HG02798 (cell line): ENCODE data around the gene IPPK.

Experiments
- ATAC-seq: cut with Tn5 transposase; IDR thresholded peaks from one replicate; pipeline ENCODE4 v1.9.1; 2021; ENCODE audit warnings: mild to moderate bottlenecking; ENCODE audit not compliant: unreplicated experiment, poor library complexity

IPPK gene

GRCh38 chr9:92617951-92618510 is 51.9 kb downstream of the IPPK start:
- no peak for ATAC-seq

DNA sequence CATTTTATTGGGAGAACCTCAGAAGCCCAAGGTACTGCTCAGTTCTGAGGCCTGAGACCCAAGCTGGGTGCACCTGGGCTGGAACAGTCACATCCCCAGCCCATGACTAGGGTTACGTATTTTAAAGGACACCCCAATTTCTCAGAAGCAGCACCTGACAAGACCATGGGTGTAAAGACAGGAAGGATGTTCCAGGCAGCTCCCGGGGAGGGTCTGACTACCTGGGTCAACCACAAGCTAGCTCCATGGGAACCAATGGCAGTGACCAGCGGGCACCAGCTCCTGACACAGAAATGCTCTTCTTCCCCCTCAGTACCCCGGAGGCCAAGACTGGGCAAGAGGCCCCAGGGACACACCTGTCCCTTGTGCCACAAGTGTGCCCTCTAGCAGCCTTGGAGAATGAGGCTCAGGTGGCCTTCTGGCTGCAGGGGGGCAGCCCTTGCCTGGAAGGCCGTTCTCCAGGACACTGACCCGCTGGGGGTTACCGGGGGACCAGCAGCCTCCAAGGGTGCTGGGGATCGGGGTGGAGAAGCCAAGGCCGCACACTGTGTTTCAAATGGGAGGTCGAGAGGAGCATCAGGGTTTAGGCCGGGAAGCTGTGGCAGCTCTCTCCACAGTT is 52.6 kb downstream of the IPPK start:
- ATAC-seq: no peak

DNA sequence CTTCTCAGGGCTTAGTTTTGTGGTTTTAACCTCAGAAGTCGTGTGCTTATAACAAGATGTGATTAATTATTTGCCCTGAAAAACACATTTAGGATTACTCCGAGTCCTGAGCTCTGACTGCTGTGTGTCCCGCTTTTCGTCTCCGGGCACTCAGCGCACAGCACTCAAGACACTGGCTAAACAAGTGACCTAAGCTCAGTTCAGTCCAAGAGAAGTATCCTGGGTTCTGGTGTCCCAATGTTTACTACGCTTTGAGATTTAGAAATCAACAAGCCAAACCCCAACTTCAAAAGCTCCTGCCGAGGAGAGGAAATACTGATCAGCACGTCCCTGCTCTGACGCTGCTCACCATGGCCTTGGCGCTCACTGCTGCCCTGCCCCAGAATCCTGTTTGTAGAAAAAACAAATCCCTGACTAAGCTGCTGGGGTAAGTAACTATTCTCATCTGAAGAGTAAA is 53.2 kb downstream of the IPPK start:
- ATAC-seq: no peak

- no peak for ATAC-seq
Measured at GRCh38 chr9:92616199-92616641, 53.7 kb downstream of the IPPK start.

DNA sequence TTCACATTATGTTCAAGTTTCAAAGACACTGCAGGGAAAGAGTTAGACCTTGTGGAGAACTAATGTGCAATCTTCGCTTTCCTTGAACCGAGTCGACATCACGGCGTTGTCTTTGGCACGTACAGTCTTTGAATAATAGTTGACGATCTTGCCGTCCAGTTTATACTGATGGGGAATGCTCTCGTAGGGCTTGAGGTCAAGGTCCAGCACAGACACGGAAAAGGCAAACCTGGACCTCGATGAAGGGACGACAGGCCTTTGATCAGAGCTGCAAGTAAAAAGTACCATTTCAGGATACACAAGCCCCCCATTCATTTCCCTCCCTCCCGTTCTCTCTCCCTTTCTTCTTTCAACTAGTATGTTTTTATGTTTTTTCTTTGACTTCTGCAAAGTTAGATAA is 54.1 kb downstream of the IPPK start:
- ATAC-seq: no peak

- no peak for ATAC-seq
Measured at GRCh38 chr9:92614763-92615461, 55.0 kb downstream of the IPPK start.

- ATAC-seq: no peak
Measured at GRCh38 chr9:92614123-92614510, 55.8 kb downstream of the IPPK start.

- no peak for ATAC-seq
Measured at GRCh38 chr9:92613268-92614122, 56.4 kb downstream of the IPPK start.

- ATAC-seq: no peak
Measured at GRCh38 chr9:92612816-92613215, 57.1 kb downstream of the IPPK start.

DNA sequence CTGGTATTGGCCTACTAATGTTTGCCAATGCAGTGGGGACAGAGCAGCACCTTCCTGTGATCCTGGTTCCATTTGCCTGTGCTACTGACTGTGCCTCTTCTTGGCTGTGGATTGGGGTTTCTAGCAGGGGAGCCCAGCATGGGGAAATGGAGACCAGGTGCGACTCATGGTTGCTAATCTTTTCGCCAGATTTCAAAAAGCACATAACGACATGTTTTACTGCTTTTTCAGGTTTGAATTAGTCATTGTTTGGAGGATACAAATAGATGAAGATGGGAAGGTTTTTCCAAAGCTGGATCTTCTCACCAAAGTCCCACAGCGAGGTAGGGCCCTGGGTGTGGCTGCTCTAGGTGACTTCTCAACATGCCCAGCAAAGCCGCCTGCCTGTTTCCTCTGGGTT is 57.6 kb downstream of the IPPK start:
- ATAC-seq: no peak

DNA sequence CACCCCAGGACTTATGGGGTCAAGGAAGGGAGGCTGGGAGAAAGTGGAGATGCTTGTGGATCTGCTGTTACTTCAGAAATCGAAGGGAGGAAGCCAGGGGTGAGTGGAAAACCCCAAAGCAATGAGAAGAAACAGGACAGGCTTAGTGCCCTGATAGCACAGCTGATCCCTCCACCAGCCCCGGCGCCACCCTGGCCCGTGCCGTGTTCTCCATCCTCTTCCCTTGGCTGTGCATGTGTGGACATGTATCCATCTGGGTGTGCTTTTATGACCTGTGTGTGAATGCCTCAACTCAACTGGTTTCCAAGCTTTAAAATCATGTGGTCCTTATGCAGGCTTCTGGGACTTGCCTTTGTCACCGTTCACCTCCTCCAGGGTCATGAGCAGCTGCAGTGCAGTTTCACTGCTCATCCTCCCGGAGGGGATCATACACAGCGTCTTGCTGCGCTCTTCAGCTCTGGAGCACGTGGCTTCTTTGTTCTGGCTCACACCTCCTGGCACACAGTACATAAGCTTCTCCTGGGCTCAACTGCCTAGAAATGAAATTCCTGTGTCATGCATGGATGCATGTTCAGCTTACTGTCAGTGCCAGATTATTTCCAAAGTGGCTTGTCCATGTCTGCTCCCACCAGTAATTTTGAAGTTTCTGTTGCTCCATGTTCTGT is 58.2 kb downstream of the IPPK start:
- no peak for ATAC-seq

GRCh38 chr9:92610470-92611420 is 59.2 kb downstream of the IPPK start:
- ATAC-seq: no peak

DNA sequence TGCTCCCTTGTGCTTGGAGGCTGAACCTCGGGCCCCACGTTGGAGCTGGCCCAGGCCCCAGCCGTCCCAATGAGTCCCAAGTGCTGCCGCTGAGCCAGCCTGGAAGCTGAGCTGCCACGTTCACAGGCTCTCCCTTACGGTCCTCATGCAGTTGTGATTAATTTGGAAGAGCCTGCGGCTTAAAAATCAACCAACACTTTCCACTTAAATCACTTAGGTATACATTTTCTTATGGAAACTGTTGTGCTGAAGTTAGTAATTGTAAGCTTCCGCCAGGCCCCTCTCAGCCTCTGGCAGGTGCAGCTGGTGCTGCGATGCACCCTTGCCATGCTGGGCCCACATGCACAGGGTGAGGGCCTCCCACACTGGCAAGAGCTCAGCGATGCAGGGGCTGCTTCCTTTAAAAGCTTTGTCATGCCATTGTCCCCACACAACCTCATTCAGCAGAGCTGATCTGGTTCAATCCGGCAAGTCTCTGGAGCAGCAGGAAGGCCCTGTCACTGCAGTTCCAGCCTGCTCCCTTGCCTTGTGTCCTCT is 61.0 kb downstream of the IPPK start:
- no peak for ATAC-seq

GRCh38 chr9:92608241-92608908 is 61.6 kb downstream of the IPPK start:
- ATAC-seq: no peak

DNA sequence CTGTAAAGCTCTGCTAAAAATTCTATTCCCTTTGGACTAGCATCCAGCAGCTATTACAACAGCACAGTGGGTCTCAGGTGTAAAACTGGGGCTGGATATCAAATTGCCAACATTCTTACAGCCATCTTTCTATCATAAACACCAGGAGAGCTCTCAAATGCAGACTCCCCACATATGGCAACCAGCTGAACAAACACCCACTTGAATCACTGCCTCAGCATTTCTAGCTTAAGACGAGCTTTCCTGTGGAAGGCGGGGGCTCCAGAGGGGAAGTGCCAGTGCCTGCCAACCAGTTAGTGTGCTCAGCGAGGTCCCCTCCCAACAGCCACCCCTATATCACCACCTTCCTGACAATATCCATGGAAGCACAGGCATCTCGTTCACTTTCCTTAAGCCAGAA is 62.2 kb downstream of the IPPK start:
- no peak for ATAC-seq

DNA sequence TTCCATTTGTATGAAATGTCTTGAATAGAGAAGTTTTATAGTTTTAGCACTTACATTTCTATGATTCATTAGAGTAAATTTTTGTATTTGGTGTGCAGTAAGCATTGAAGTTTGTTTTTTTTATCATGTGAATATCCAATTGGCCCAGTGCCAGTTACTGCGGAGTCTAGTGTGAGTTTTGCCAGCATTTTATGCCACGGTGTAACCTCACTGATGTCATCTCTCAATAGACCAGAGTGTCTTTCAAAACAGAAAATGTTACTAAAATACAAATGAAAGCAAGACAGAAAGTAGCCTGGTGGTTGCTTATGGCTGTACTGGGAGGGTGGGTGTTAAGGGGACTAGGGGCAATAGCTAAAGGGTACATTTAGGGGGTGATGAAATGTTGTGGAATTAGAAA is 62.8 kb downstream of the IPPK start:
- ATAC-seq: peak; percentile 60

GRCh38 chr9:92605224-92605623 is 64.7 kb downstream of the IPPK start:
- ATAC-seq: no peak

GRCh38 chr9:92603990-92604389 is 65.9 kb downstream of the IPPK start:
- no peak for ATAC-seq
